Activated CD8-positive, alpha-beta memory T cell treated with anti-CD3 and anti-CD28 coated beads for 1 hour (primary cell): ENCODE results near the gene MAP2K3.
A peak's percentile ranks its signal among the peaks of the same experiment; 100 is the strongest.

Source experiments
- DNase-seq, 2 donors: peaks; one replicate each; pipeline ENCODE4 v3.0.0-alpha.2; 2020; ENCODE audit warnings: low read depth in 1 of 2; ENCODE audit errors: extremely low read depth in 1 of 2

The MAP2K3 gene

GRCh38 chr17:21284319-21285163, at the start of gene MAP2K3:
Gene MAP2K3 (plus strand): TSS chr17:21284711. CDS start chr17:21284921, 210 bp downstream.
- peak; percentile 86 to 92 for DNase-seq

GRCh38 chr17:21235921-21236320, 48.6 kb upstream of the MAP2K3 start:
- DNase-seq = no peak

- no peak for DNase-seq
Measured at GRCh38 chr17:21239680-21240368, 44.7 kb upstream of the MAP2K3 start.

GRCh38 chr17:21240369-21241055, 44.0 kb upstream of the MAP2K3 start:
- DNase-seq = no peak

- DNase-seq = no peak
Measured at GRCh38 chr17:21241564-21241963, 42.9 kb upstream of the MAP2K3 start.

- no peak for DNase-seq
Measured at GRCh38 chr17:21242026-21242697, 42.3 kb upstream of the MAP2K3 start.

GRCh38 chr17:21242780-21243515, 41.6 kb upstream of the MAP2K3 start:
- DNase-seq = no peak

GRCh38 chr17:21243516-21244303, 40.8 kb upstream of the MAP2K3 start:
- DNase-seq = no peak

GRCh38 chr17:21245639-21246084, 38.8 kb upstream of the MAP2K3 start:
- no peak for DNase-seq

GRCh38 chr17:21246698-21247097, 37.8 kb upstream of the MAP2K3 start:
- no peak for DNase-seq

- DNase-seq = no peak
Measured at GRCh38 chr17:21247552-21248258, 36.8 kb upstream of the MAP2K3 start.

GRCh38 chr17:21248500-21248899, 36.0 kb upstream of the MAP2K3 start:
- no peak for DNase-seq

- DNase-seq = no peak
Measured at GRCh38 chr17:21249086-21249795, 35.3 kb upstream of the MAP2K3 start.

- no peak for DNase-seq
Measured at GRCh38 chr17:21249920-21250703, 34.4 kb upstream of the MAP2K3 start.

- no peak for DNase-seq
Measured at GRCh38 chr17:21250854-21251253, 33.7 kb upstream of the MAP2K3 start.

- no peak for DNase-seq
Measured at GRCh38 chr17:21251337-21252010, 33.0 kb upstream of the MAP2K3 start.

GRCh38 chr17:21252289-21252795, 32.2 kb upstream of the MAP2K3 start:
- DNase-seq = no peak
